Kidney (tissue), 11 donors: Measurements from ENCODE around the gene CFC1B. TPM values are rescaled to one million over a fixed set of nuclear protein-coding genes. Genes with fewer than 3 reads are reported as not detected.
A peak's percentile ranks its signal among the peaks of the same experiment; 100 is the strongest.
"Not testable (repeated sequence)": the region's sequence is repeated elsewhere in the genome, so short reads cannot be mapped to it uniquely, and the experiment has no call there.

Source experiments
- DNase-seq, 5 donors: peaks; one replicate each; pipeline ENCODE4 v3.0.0-alpha.2; 2013 to 2020
- FAIRE-seq: peaks from 2 replicates; lab custom pipeline; 2012; peaks lifted over from hg19 to GRCh38; lab: Jason Lieb, UNC
- H3K27ac ChIP-seq, 2 donors: one replicate each; pipeline ENCODE4 v1.7.0; 2013; ENCODE audit warnings: low read depth in 2 of 2, low read length in 2 of 2, inconsistent platforms in 1 of 2
- H3K27me3 ChIP-seq: one replicate; pipeline ENCODE4 v1.7.1; 2013; ENCODE audit warnings: low read length, inconsistent platforms; ENCODE audit not compliant: control insufficient read depth, insufficient read depth
- H3K36me3 ChIP-seq, 3 donors: one replicate each; pipeline versions ENCODE4 v1.7.0 to v1.7.1; 2013; ENCODE audit warnings: low read length in 3 of 3, control low read depth in 1 of 3, inconsistent platforms in 1 of 3; ENCODE audit not compliant: insufficient read depth in 3 of 3, control insufficient read depth in 2 of 3
- H3K4me1 ChIP-seq, 3 donors: one replicate each; pipeline versions ENCODE4 v1.7.0 to v1.7.1; 2013; ENCODE audit warnings: low read length in 3 of 3, inconsistent platforms in 1 of 3, low read depth in 1 of 3; ENCODE audit not compliant: control insufficient read depth in 2 of 3, insufficient read depth in 2 of 3
- H3K4me3 ChIP-seq, 3 donors: one replicate each; pipeline versions ENCODE4 v1.7.0 to v1.8.1; 2013; ENCODE audit warnings: low read length in 3 of 3, control low read depth in 1 of 3, inconsistent platforms in 1 of 3
- H3K9ac ChIP-seq, 3 donors: one replicate each; pipeline versions ENCODE4 v1.7.0 to v1.7.1; 2013; ENCODE audit warnings: low read length in 3 of 3, control low read depth in 1 of 3, inconsistent platforms in 1 of 3
- H3K9me3 ChIP-seq, 3 donors: one replicate each; pipeline versions ENCODE4 v1.7.0 to v1.7.1; 2013; ENCODE audit warnings: low read length in 3 of 3, control low read depth in 1 of 3, inconsistent platforms in 1 of 3; ENCODE audit not compliant: control insufficient read depth in 2 of 3, insufficient read depth in 1 of 3
- intact Hi-C: fragments of 100-400 bp; cut with DNase I; formaldehyde crosslinking; loops from one replicate; pipeline ENCODE4 v1.11.1; 2022
- polyA plus RNA-seq: library from polyadenylated mRNA; stranded (reverse); fragments of 350-450 nt; fragmentation: Illumina TruSeq; extraction: RNeasy Lipid Tissue Mini Kit (QIAGEN cat#74804); gene quantifications from one replicate; pipeline ENCODE4 v1.2.3, GENCODE V29; 2014; ENCODE audit warnings: low read depth, low replicate concordance; ENCODE audit not compliant: insufficient read depth
- total RNA-seq: library from RNA; stranded (reverse); fragmentation: NEBNext Ultra II Directional; extraction: Animal tissue kit (Norgen Biotek cat#: 25700); gene quantifications from one replicate; pipeline ENCODE4 v1.2.1, GENCODE V29; 2021
- donor health status: control.
- donor health status: control.
- donor health status: DM: yes; HTN: yes; CAD: no.
- donor health status: Normal renal cell carcinoma (clear cell type).

The CFC1B gene
- total and polyA plus RNA-seq, 2 donors from 2014 or later: not detected

DNA sequence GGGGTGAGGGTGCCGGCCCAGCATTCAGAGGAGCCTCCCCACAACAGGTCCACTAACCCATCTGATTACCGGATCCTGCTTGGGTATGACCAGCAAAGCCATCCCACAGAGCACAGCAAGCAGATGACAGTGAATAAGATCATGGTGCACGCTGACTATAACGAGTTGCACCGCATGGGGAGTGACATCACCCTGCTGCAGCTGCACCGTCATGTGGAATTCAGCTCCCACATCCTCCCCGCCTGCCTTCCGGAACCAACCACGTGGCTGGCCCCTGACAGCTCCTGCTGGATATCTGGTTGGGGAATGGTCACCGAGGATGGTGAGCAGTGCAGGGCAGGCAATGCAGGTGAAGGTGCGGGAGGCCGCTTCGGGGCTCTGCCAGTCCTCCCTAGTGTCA lies 53.2 kb downstream of the CFC1B start:
- H3K36me3 ChIP-seq, H3K4me1 ChIP-seq, FAIRE-seq, H3K4me3 ChIP-seq, H3K9ac ChIP-seq, H3K9me3 ChIP-seq, H3K27ac ChIP-seq, H3K27me3 ChIP-seq, intact Hi-C loops: not testable (repeated sequence)
- peak in 1 of 5 donors; percentile 24 for DNase-seq

GRCh38 chr2:130576209-130576784 lies 55.3 kb downstream of the CFC1B start:
- H3K4me3 ChIP-seq, H3K36me3 ChIP-seq, H3K27me3 ChIP-seq, H3K27ac ChIP-seq, intact Hi-C loops, H3K4me1 ChIP-seq, FAIRE-seq, DNase-seq, H3K9me3 ChIP-seq, H3K9ac ChIP-seq: not testable (repeated sequence)

GRCh38 chr2:130577559-130577958 lies 56.5 kb downstream of the CFC1B start:
- H3K4me1 ChIP-seq, intact Hi-C loops, H3K9me3 ChIP-seq, H3K4me3 ChIP-seq, H3K27me3 ChIP-seq, H3K36me3 ChIP-seq, FAIRE-seq, DNase-seq, H3K27ac ChIP-seq, H3K9ac ChIP-seq: not testable (repeated sequence)

Other genes with a start within 250 kb of the CFC1B start
- gene IMP4, start 178.3 kb upstream of the CFC1B start, total RNA-seq: 60.1 TPM
- gene IMP4, start 178.3 kb upstream of the CFC1B start, polyA plus RNA-seq: 59.7 TPM
- 89.2 TPM for gene PTPN18, start 165.2 kb upstream of the CFC1B start, total RNA-seq
- gene PTPN18, start 165.2 kb upstream of the CFC1B start, polyA plus RNA-seq: 34.8 TPM
- gene POTEI, start 11.9 kb upstream of the CFC1B start, total RNA-seq: not detected
- gene POTEI, start 11.9 kb upstream of the CFC1B start, polyA plus RNA-seq: not detected
- not detected for gene CFC1, start 78.4 kb downstream of the CFC1B start, total RNA-seq
- not detected for gene CFC1, start 78.4 kb downstream of the CFC1B start, polyA plus RNA-seq
- not detected for gene POTEJ, start 90.2 kb downstream of the CFC1B start, total RNA-seq
- gene POTEJ, start 90.2 kb downstream of the CFC1B start, polyA plus RNA-seq: not detected
- not detected for gene GPR148, start 207.8 kb downstream of the CFC1B start, total RNA-seq
- not detected for gene GPR148, start 207.8 kb downstream of the CFC1B start, polyA plus RNA-seq
- not detected for gene AMER3, start 234.3 kb downstream of the CFC1B start, total RNA-seq
- gene AMER3, start 234.3 kb downstream of the CFC1B start, polyA plus RNA-seq: not detected